ENCODE results near the gene MASP1.

GRCh38 chr3:187257992-187258692 is 33.4 kb downstream of the MASP1 start:
- TF ChIP-seq CTCF (IDR thresholded peaks at IDR 0.05) (no peak), SIN3A (IDR thresholded peaks at IDR 0.05; ENCODE audit: borderline replicate concordance, insufficient read depth, low read depth, low read length) (no peak), POLR2AphosphoS5 (IDR thresholded peaks at IDR 0.05; ENCODE audit: low read depth, low read length) (no peak), REST (IDR thresholded peaks at IDR 0.05; ENCODE audit: insufficient read depth in 1 of 2, low read depth in 2 of 2, low read length in 1 of 2) (no peak), TCF7L2 (IDR thresholded peaks at IDR 0.05; ENCODE audit: low read depth, low read length) (no peak)
